GM18873 (cell line): ENCODE results near the gene THSD4.

Source experiments
- ATAC-seq: cut with Tn5 transposase; IDR thresholded peaks from one replicate; pipeline ENCODE4 v1.9.1; 2021; ENCODE audit warnings: mild to moderate bottlenecking, moderate library complexity, moderate number of reproducible peaks; ENCODE audit not compliant: unreplicated experiment, low FRiP score

Gene THSD4

GRCh38 chr15:71278989-71279756, 163.9 kb downstream of the THSD4 start:
- no peak for ATAC-seq

- ATAC-seq, result no peak
Measured at GRCh38 chr15:71279757-71280141, 164.5 kb downstream of the THSD4 start.

GRCh38 chr15:71280206-71280605, 164.9 kb downstream of the THSD4 start:
- no peak for ATAC-seq

GRCh38 chr15:71281256-71281655, 166.0 kb downstream of the THSD4 start:
- no peak for ATAC-seq

- no peak for ATAC-seq
Measured at GRCh38 chr15:71282076-71282475, 166.8 kb downstream of the THSD4 start.

GRCh38 chr15:71288348-71288955, 173.2 kb downstream of the THSD4 start:
- no peak for ATAC-seq

GRCh38 chr15:71290002-71290401, 174.7 kb downstream of the THSD4 start:
- ATAC-seq, result no peak

- no peak for ATAC-seq
Measured at GRCh38 chr15:71290881-71291635, 175.8 kb downstream of the THSD4 start.

GRCh38 chr15:71291723-71292122, 176.5 kb downstream of the THSD4 start:
- ATAC-seq, result no peak

- no peak for ATAC-seq
Measured at GRCh38 chr15:71293723-71294122, 178.5 kb downstream of the THSD4 start.

GRCh38 chr15:71294251-71294910, 179.1 kb downstream of the THSD4 start:
- no peak for ATAC-seq

- ATAC-seq, result no peak
Measured at GRCh38 chr15:71294911-71295602, 179.8 kb downstream of the THSD4 start.

- no peak for ATAC-seq
Measured at GRCh38 chr15:71295603-71296314, 180.5 kb downstream of the THSD4 start.

GRCh38 chr15:71296315-71296679, 181.0 kb downstream of the THSD4 start:
- ATAC-seq, result no peak

- ATAC-seq, result no peak
Measured at GRCh38 chr15:71301958-71302621, 186.8 kb downstream of the THSD4 start.

- ATAC-seq, result no peak
Measured at GRCh38 chr15:71302861-71303410, 187.7 kb downstream of the THSD4 start.

GRCh38 chr15:71303977-71304376, 188.7 kb downstream of the THSD4 start:
- ATAC-seq, result no peak

GRCh38 chr15:71304681-71305080, 189.4 kb downstream of the THSD4 start:
- no peak for ATAC-seq

- ATAC-seq, result no peak
Measured at GRCh38 chr15:71306538-71306937, 191.3 kb downstream of the THSD4 start.
